ENCODE results near the gene CNTN1. TPM values are rescaled to one million over a fixed set of nuclear protein-coding genes. Genes with fewer than 3 reads are reported as not detected.

Gene CNTN1
- total and polyA plus RNA-seq, 2 donors (not counting 1 experiment from before 2014, with no cell fraction given) = not detected

DNA sequence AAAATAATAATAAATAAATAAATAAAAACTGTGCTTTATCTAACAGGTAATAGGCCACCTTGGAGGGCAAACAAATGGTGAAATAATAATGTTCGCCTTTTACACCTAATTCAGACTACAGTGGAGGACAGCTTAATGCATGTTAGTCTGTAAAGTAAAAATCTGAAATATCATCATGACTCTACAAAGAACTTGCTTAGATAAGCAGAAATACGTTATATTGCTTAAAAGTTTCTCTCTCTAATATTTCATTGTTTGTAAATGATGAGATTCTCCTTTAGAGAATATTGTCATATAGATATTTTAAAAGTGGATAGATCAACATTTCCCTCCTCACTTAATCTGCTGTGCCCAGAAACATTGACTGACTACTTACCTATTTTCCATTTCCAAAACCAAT is 397.2 kb downstream of the CNTN1 start:
- H3K79me2 ChIP-seq (ENCODE audit: control insufficient read depth, insufficient read depth, low read length) = no peaks in the 10 kb centered on the region
- Mint-ChIP-seq H3K9me3 (ENCODE audit: insufficient read depth) (peaks cover 2% of the 10 kb centered on the region), H3K4me3 (no peak overlapping the region), H3K27ac (no peak overlapping the region), H3K27me3 (no peaks in the 10 kb centered on the region), H3K4me1 (no peaks in the 10 kb centered on the region)
- no peak for TF ChIP-seq EZH2 (IDR thresholded peaks at IDR 0.05; ENCODE audit: borderline replicate concordance, insufficient read depth, low read depth, low read length, poor library complexity, severe bottlenecking)
- TF ChIP-seq, protein P1, sequence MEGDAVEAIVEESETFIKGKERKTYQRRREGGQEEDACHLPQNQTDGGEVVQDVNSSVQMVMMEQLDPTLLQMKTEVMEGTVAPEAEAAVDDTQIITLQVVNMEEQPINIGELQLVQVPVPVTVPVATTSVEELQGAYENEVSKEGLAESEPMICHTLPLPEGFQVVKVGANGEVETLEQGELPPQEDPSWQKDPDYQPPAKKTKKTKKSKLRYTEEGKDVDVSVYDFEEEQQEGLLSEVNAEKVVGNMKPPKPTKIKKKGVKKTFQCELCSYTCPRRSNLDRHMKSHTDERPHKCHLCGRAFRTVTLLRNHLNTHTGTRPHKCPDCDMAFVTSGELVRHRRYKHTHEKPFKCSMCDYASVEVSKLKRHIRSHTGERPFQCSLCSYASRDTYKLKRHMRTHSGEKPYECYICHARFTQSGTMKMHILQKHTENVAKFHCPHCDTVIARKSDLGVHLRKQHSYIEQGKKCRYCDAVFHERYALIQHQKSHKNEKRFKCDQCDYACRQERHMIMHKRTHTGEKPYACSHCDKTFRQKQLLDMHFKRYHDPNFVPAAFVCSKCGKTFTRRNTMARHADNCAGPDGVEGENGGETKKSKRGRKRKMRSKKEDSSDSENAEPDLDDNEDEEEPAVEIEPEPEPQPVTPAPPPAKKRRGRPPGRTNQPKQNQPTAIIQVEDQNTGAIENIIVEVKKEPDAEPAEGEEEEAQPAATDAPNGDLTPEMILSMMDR (IDR thresholded peaks at IDR 0.05) = no peak
- no peak overlapping the region for H2AFZ ChIP-seq (ENCODE audit: insufficient read depth, low read depth, low read length, poor library complexity, severe bottlenecking)
- peaks cover 0 to 1% (median 0%) of the 10 kb centered on the region in 3 donors for H3K9me3 ChIP-seq (ENCODE audit: control extremely low read depth in 1 of 3, control insufficient read depth in 2 of 3, insufficient read depth in 1 of 3, low read length in 2 of 3)
- H4K20me1 ChIP-seq (ENCODE audit: control insufficient read depth, insufficient read depth, low read length, poor library complexity, severe bottlenecking) = no peaks in the 10 kb centered on the region
- ChIA-PET POLR2A (no interaction called here), CTCF (no interaction called here)
- H3K36me3 ChIP-seq (replicated peaks in 1 of 2; ENCODE audit: control extremely low read depth in 1 of 2, control insufficient read depth in 1 of 2, extremely low read depth in 1 of 2, insufficient read depth in 2 of 2, low read length in 1 of 2) = no peaks in the 10 kb centered on the region
- WGBS (ENCODE audit: insufficient coverage) = no CpG with 5 or more reads among the region's 2 CpGs
- H3K4me3 ChIP-seq (ENCODE audit: control extremely low read depth in 1 of 5, extremely low read depth in 1 of 5, insufficient read depth in 1 of 5, low read depth in 2 of 5, low read length in 4 of 5) = no peak overlapping the region
- no peak overlapping the region for H3K4me2 ChIP-seq (replicated peaks; ENCODE audit: low read depth, low read length, poor library complexity, severe bottlenecking)
- no peak overlapping the region for H3K9ac ChIP-seq (ENCODE audit: low read length)
- intact Hi-C loops (cut with micrococcal nuclease) = no loop called here
- H3K27ac ChIP-seq (ENCODE audit: low read length in 2 of 2) = no peak overlapping the region
- no peaks in the 10 kb centered on the region for H3K27me3 ChIP-seq (replicated peaks in 1 of 4; ENCODE audit: control extremely low read depth in 1 of 4, control insufficient read depth in 3 of 4, insufficient read depth in 4 of 4, low read length in 3 of 4)
- no peaks in the 10 kb centered on the region for H3K4me1 ChIP-seq (ENCODE audit: control insufficient read depth in 2 of 2, insufficient read depth in 2 of 2, low read length in 2 of 2)
- DNase-seq (no peak), ATAC-seq (ENCODE audit: low read depth) (no peak)

- Mint-ChIP-seq H3K4me1 (no peaks in the 10 kb centered on the region), H3K27me3 (no peaks in the 10 kb centered on the region), H3K27ac (no peak overlapping the region), H3K9me3 (ENCODE audit: insufficient read depth) (peaks cover 2% of the 10 kb centered on the region), H3K4me3 (no peak overlapping the region)
- Histone ChIP-seq H3K4me3 (ENCODE audit: control extremely low read depth in 1 of 5, extremely low read depth in 1 of 5, insufficient read depth in 1 of 5, low read depth in 2 of 5, low read length in 4 of 5) (no peak overlapping the region), H3K9ac (ENCODE audit: low read length) (no peak overlapping the region), H4K20me1 (ENCODE audit: control insufficient read depth, insufficient read depth, low read length, poor library complexity, severe bottlenecking) (no peaks in the 10 kb centered on the region), H3K36me3 (replicated peaks in 1 of 2; ENCODE audit: control extremely low read depth in 1 of 2, control insufficient read depth in 1 of 2, extremely low read depth in 1 of 2, insufficient read depth in 2 of 2, low read length in 1 of 2) (no peaks in the 10 kb centered on the region), H3K27ac (ENCODE audit: low read length in 2 of 2) (no peak overlapping the region), H3K4me2 (replicated peaks; ENCODE audit: low read depth, low read length, poor library complexity, severe bottlenecking) (no peak overlapping the region), H3K4me1 (ENCODE audit: control insufficient read depth in 2 of 2, insufficient read depth in 2 of 2, low read length in 2 of 2) (no peaks in the 10 kb centered on the region), H3K27me3 (replicated peaks in 1 of 4; ENCODE audit: control extremely low read depth in 1 of 4, control insufficient read depth in 3 of 4, insufficient read depth in 4 of 4, low read length in 3 of 4) (no peaks in the 10 kb centered on the region), H2AFZ (ENCODE audit: insufficient read depth, low read depth, low read length, poor library complexity, severe bottlenecking) (no peak overlapping the region), H3K79me2 (ENCODE audit: control insufficient read depth, insufficient read depth, low read length) (no peaks in the 10 kb centered on the region), H3K9me3 (ENCODE audit: control extremely low read depth in 1 of 3, control insufficient read depth in 2 of 3, insufficient read depth in 1 of 3, low read length in 2 of 3) (peaks cover 0 to 1% (median 0%) of the 10 kb centered on the region in 3 donors)
- no peak for TF ChIP-seq EZH2 (IDR thresholded peaks at IDR 0.05; ENCODE audit: borderline replicate concordance, insufficient read depth, low read depth, low read length, poor library complexity, severe bottlenecking)
- TF ChIP-seq, protein P1 (IDR thresholded peaks at IDR 0.05) = no peak
- no CpG with 5 or more reads among the region's 1 CpG for WGBS (ENCODE audit: insufficient coverage)
- POLR2A ChIA-PET = no interaction called here
- intact Hi-C loops (cut with micrococcal nuclease) = no loop called here
- no peak for DNase-seq
- CTCF ChIA-PET = no interaction called here
- no peak for ATAC-seq (ENCODE audit: low read depth)
Observed at GRCh38 chr12:41092115-41092514, 399.9 kb downstream of the CNTN1 start.
